ENCODE measurements around the gene PHLDA3.

PHLDA3 gene

GRCh38 chr1:201487742-201488141 is 18.8 kb upstream of the PHLDA3 start:
- Histone ChIP-seq H2AFZ (ENCODE audit: low read depth, low read length) (no peak overlapping the region), H3K9ac (ENCODE audit: low read length) (no peak overlapping the region), H3K36me3 (replicated peaks; ENCODE audit: low read depth, low read length) (peaks cover 72% of the 10 kb centered on the region), H3K9me3 (ENCODE audit: insufficient read depth, low read length) (no peaks in the 10 kb centered on the region), H3K4me2 (ENCODE audit: low read length) (no peak overlapping the region), H3K27ac (ENCODE audit: low read length) (no peak overlapping the region), H3K79me2 (ENCODE audit: low read length) (no peaks in the 10 kb centered on the region), H3K4me3 (ENCODE audit: low read length) (no peak overlapping the region), H3K4me1 (ENCODE audit: low read length) (peaks cover 31% of the 10 kb centered on the region), H3K27me3 (ENCODE audit: low read depth, low read length) (no peaks in the 10 kb centered on the region), H4K20me1 (ENCODE audit: insufficient read depth, low read length) (no peaks in the 10 kb centered on the region)
- no peak for TF ChIP-seq EZH2phosphoT487 (IDR thresholded peaks at IDR 0.05; ENCODE audit: low read depth)
- TF ChIP-seq CTCF (IDR thresholded peaks at IDR 0.05; ENCODE audit: low read depth, low read length) = no peak

GRCh38 chr1:201486187-201486586 is 17.2 kb upstream of the PHLDA3 start:
- H3K36me3 ChIP-seq (replicated peaks; ENCODE audit: low read depth, low read length) = peaks cover 64% of the 10 kb centered on the region
- no peak overlapping the region for H3K9ac ChIP-seq (ENCODE audit: low read length)
- H2AFZ ChIP-seq (ENCODE audit: low read depth, low read length) = no peak overlapping the region
- H3K9me3 ChIP-seq (ENCODE audit: insufficient read depth, low read length) = no peaks in the 10 kb centered on the region
- no peak overlapping the region for H3K27ac ChIP-seq (ENCODE audit: low read length)
- H3K4me1 ChIP-seq (ENCODE audit: low read length) = peaks cover 46% of the 10 kb centered on the region
- no peak overlapping the region for H3K4me3 ChIP-seq (ENCODE audit: low read length)
- no peaks in the 10 kb centered on the region for H3K27me3 ChIP-seq (ENCODE audit: low read depth, low read length)
- H3K79me2 ChIP-seq (ENCODE audit: low read length) = no peaks in the 10 kb centered on the region
- H4K20me1 ChIP-seq (ENCODE audit: insufficient read depth, low read length) = no peaks in the 10 kb centered on the region
- TF ChIP-seq EZH2phosphoT487 (IDR thresholded peaks at IDR 0.05; ENCODE audit: low read depth) (no peak), CTCF (IDR thresholded peaks at IDR 0.05; ENCODE audit: low read depth, low read length) (no peak)
- no peak overlapping the region for H3K4me2 ChIP-seq (ENCODE audit: low read length)

- Histone ChIP-seq H3K9me3 (ENCODE audit: insufficient read depth, low read length) (no peaks in the 10 kb centered on the region), H3K4me1 (ENCODE audit: low read length) (peaks cover 46% of the 10 kb centered on the region), H3K9ac (ENCODE audit: low read length) (no peak overlapping the region), H3K4me3 (ENCODE audit: low read length) (no peak overlapping the region), H3K79me2 (ENCODE audit: low read length) (no peaks in the 10 kb centered on the region), H4K20me1 (ENCODE audit: insufficient read depth, low read length) (no peaks in the 10 kb centered on the region), H3K4me2 (ENCODE audit: low read length) (no peak overlapping the region), H2AFZ (ENCODE audit: low read depth, low read length) (no peak overlapping the region), H3K27ac (ENCODE audit: low read length) (no peak overlapping the region), H3K36me3 (replicated peaks; ENCODE audit: low read depth, low read length) (peaks cover 62% of the 10 kb centered on the region), H3K27me3 (ENCODE audit: low read depth, low read length) (no peaks in the 10 kb centered on the region)
- TF ChIP-seq EZH2phosphoT487 (IDR thresholded peaks at IDR 0.05; ENCODE audit: low read depth) (no peak), CTCF (IDR thresholded peaks at IDR 0.05; ENCODE audit: low read depth, low read length) (no peak)
Measured at GRCh38 chr1:201485184-201485774, 16.3 kb upstream of the PHLDA3 start.

- H4K20me1 ChIP-seq (ENCODE audit: insufficient read depth, low read length) = no peaks in the 10 kb centered on the region
- peak overlapping the region; percentile 99; the same call in 1 of the 2 replicates for H3K4me2 ChIP-seq (ENCODE audit: low read length)
- no peak overlapping the region for H3K4me3 ChIP-seq (ENCODE audit: low read length)
- peaks cover 47% of the 10 kb centered on the region for H3K36me3 ChIP-seq (replicated peaks; ENCODE audit: low read depth, low read length)
- no peaks in the 10 kb centered on the region for H3K79me2 ChIP-seq (ENCODE audit: low read length)
- peak overlapping the region; percentile 90 for H3K27ac ChIP-seq (ENCODE audit: low read length)
- H3K4me1 ChIP-seq (ENCODE audit: low read length) = peaks cover 38% of the 10 kb centered on the region
- H3K9me3 ChIP-seq (ENCODE audit: insufficient read depth, low read length) = no peaks in the 10 kb centered on the region
- no peak for TF ChIP-seq CTCF (IDR thresholded peaks at IDR 0.05; ENCODE audit: low read depth, low read length)
- H3K9ac ChIP-seq (ENCODE audit: low read length) = peak overlapping the region; percentile 80; the same call in 1 of the 2 replicates
- no peaks in the 10 kb centered on the region for H3K27me3 ChIP-seq (ENCODE audit: low read depth, low read length)
- H2AFZ ChIP-seq (ENCODE audit: low read depth, low read length) = no peak overlapping the region
Measured at GRCh38 chr1:201483373-201483949, 14.5 kb upstream of the PHLDA3 start.

Data from OCI-LY3 (cell line).